Activated CD4-positive, alpha-beta T cell treated with anti-CD3 and anti-CD28 coated beads for 36 hours (primary cell): ENCODE data around the gene ANKRD40CL. TPM values are rescaled to one million over a fixed set of nuclear protein-coding genes. Genes with fewer than 3 reads are reported as not detected.
"Not testable (repeated sequence)": the region's sequence is repeated elsewhere in the genome, so short reads cannot be mapped to it uniquely, and the experiment has no call there.

Experiments
- ATAC-seq: fragments of 200-7000 bp; cut with Tn5 transposase; one replicate; pipeline ENCODE4 v1.10.0; 2021; ENCODE audit warnings: mild to moderate bottlenecking, moderate library complexity
- CTCF ChIA-PET: fragments of 350-600 bp; sonication (Branson Sonifier 250); formaldehyde crosslinking; loops from one replicate; lab custom pipeline; 2021; ENCODE audit warnings: antibody characterized with exemption; lab: Charles Lee
- POLR2A ChIA-PET: fragments of 350-600 bp; sonication (Branson Sonifier 250); formaldehyde crosslinking; loops from one replicate; lab custom pipeline; 2021; ENCODE audit warnings: antibody characterized with exemption, inconsistent platforms; lab: Charles Lee
- DNase-seq: peaks from one replicate; pipeline ENCODE4 v3.0.0-alpha.2; 2020
- H3K27ac Mint-ChIP-seq: one replicate; pipeline ENCODE4 v1.8.0; 2021; ENCODE audit warnings: mixed read lengths
- H3K27me3 Mint-ChIP-seq: one replicate; pipeline ENCODE4 v1.8.0; 2021; ENCODE audit warnings: mixed read lengths
- H3K36me3 Mint-ChIP-seq: one replicate; pipeline ENCODE4 v1.8.0; 2021; ENCODE audit warnings: low read depth, mixed read lengths
- H3K4me1 Mint-ChIP-seq: one replicate; pipeline ENCODE4 v1.8.0; 2021; ENCODE audit warnings: mixed read lengths
- H3K4me3 Mint-ChIP-seq: one replicate; pipeline ENCODE4 v1.8.0; 2021; ENCODE audit warnings: mild to moderate bottlenecking, moderate library complexity, mixed read lengths
- H3K9me3 Mint-ChIP-seq: one replicate; pipeline ENCODE4 v1.8.0; 2021; ENCODE audit warnings: low read depth, mixed read lengths
- intact Hi-C, 2 experiments: fragments of 100-400 bp; cut with DNase I in 1 of 2; cut with micrococcal nuclease in 1 of 2; formaldehyde crosslinking; loops; one replicate each; pipeline versions ENCODE4 v1.14.2 to v1.15.1; 2022 to 2024; cut with DNase I, micrococcal nuclease
- total RNA-seq, 2 experiments: library from RNA; stranded (reverse); gene quantifications; one replicate each; pipeline ENCODE4 v1.2.3, GENCODE V29; 2021

The ANKRD40CL gene, protein sequence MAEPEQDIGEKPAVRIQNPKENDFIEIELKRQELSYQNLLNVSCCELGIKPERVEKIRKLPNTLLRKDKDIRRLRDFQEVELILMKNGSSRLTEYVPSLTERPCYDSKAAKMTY
- not detected for total RNA-seq

DNA sequence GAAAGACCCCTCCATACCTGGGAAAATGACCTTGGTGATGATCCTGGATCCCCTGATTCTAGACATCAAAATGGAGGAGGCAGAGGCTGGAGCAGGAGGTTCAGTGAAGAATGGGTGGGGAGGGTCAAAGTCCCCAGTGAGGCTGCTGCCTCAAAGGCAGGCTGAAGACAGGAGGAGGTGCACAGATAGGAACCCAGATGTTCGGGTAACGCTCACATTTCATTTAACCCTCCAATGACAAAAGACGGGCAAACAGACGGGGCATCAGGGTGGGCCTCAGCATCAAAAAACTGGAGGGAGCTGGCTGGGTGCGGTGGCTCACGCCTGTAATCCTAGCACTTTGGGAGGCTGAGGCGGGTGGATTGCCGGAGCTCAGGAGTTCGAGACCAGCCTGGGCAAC is at the start of gene ANKRD40CL:
ANKRD40CL (minus strand) TSS at position 73 of the 400 bp plus-strand sequence. CDS start 605 bp downstream, outside the sequence.
- CTCF ChIA-PET = interaction anchor here (0.7 kb wide), 1 partner anchor 293 kb away, joined by 3 read pairs; no protein-coding TSS in a partner anchor
- no peak for DNase-seq
- Mint-ChIP-seq H3K9me3 (no peaks in the 10 kb centered on the region), H3K27me3 (peaks cover 3% of the 10 kb centered on the region), H3K4me3 (no peak within 1 kb of the TSS), H3K27ac (no peak within 1 kb of the TSS), H3K4me1 (peaks cover 14% of the 10 kb centered on the region), H3K36me3 (no peaks in the 10 kb centered on the region)
- POLR2A ChIA-PET = no interaction called here
- intact Hi-C loops = no loop called here
- no peak for ATAC-seq

DNA sequence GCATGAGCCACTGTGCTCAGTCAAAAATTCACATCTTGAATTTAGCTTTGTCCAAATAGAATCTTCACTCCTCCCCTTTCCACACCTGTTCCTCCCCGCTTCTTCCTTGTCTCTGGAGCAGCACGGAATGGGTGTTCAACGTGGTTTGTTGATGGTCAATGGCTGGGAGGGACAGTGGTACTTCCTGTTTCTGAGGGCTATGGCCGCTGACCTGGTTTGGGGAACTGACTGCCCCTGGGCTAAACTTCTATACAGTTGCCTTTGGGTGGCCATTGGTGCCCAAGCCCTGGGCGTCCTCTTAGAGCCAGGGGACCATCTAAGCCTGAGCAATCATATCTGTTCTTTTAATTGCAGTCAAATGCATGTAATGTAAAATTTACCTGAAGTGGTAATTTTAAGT is 49.0 kb upstream of the ANKRD40CL start:
- Mint-ChIP-seq H3K27ac (no peak overlapping the region), H3K4me1 (no peaks in the 10 kb centered on the region), H3K4me3 (no peak overlapping the region), H3K27me3 (peaks cover 10% of the 10 kb centered on the region), H3K36me3 (no peaks in the 10 kb centered on the region), H3K9me3 (no peaks in the 10 kb centered on the region)
- ChIA-PET CTCF (interaction anchor here (0.7 to 1.6 kb wide), 9 partner anchors 9 to 149 kb away, joined by 3 to 9 read pairs (median 5); no protein-coding TSS in a partner anchor), POLR2A (no interaction called here)
- DNase-seq (no peak), ATAC-seq (no peak)
- intact Hi-C loops = no loop called here

DNA sequence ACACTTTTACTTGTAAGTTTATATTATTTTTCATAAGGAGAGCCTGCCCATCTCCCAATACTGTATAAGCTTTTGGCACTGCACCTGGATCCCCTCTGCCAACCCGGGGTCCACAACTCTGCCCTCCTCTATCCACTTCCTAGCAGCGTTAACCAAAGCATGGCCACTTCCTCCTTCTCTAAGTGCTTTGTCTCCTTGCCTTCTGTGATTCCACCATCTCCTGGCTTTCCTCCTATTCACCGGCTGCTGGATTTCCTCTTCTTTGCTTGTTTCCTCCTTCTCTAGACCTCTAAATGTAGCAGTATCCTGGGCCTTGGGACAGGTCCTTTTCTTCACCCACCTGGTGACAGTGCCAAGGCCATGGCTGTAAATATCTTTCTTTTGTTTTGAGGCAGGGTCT is 48.1 kb upstream of the ANKRD40CL start:
- POLR2A ChIA-PET = interaction anchor here (0.6 kb wide), 1 partner anchor 113 kb away, joined by 3 read pairs; no protein-coding TSS in a partner anchor
- Mint-ChIP-seq H3K9me3 (no peaks in the 10 kb centered on the region), H3K4me1 (no peaks in the 10 kb centered on the region), H3K27ac (no peak overlapping the region), H3K27me3 (peaks cover 10% of the 10 kb centered on the region), H3K36me3 (no peaks in the 10 kb centered on the region), H3K4me3 (no peak overlapping the region)
- ATAC-seq = no peak
- CTCF ChIA-PET = interaction anchor here (1.1 to 1.2 kb wide), 3 partner anchors 8 to 33 kb away, joined by 3 to 6 read pairs (median 3); no protein-coding TSS in a partner anchor
- DNase-seq = no peak
- intact Hi-C loops = no loop called here

DNA sequence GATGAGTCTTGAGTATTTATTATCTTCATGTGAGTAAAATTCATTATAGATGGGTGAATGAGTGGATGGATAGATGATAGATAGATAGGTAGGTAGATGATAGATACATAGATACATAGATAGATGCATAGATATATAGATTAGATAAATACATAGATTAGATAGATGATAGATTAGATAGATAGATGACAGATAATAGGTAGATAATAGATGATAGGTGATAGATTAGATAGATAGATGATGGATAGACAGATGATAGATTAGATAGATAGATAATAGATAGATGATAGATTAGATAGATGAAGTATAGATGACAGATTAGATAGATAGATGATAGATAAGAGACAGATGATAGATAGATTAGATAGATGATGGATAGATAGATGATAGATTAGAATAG is 46.3 kb upstream of the ANKRD40CL start:
- Mint-ChIP-seq H3K27ac (no peak overlapping the region), H3K4me1 (no peaks in the 10 kb centered on the region), H3K4me3 (no peak overlapping the region), H3K9me3 (no peaks in the 10 kb centered on the region), H3K27me3 (peaks cover 10% of the 10 kb centered on the region), H3K36me3 (no peaks in the 10 kb centered on the region)
- ChIA-PET POLR2A (no interaction called here), CTCF (interaction anchor here (1.4 to 2.4 kb wide), 2 partner anchors 17 to 31 kb away, joined by 3 to 11 read pairs; no protein-coding TSS in a partner anchor)
- no peak for ATAC-seq
- intact Hi-C loops = no loop called here
- no peak for DNase-seq

DNA sequence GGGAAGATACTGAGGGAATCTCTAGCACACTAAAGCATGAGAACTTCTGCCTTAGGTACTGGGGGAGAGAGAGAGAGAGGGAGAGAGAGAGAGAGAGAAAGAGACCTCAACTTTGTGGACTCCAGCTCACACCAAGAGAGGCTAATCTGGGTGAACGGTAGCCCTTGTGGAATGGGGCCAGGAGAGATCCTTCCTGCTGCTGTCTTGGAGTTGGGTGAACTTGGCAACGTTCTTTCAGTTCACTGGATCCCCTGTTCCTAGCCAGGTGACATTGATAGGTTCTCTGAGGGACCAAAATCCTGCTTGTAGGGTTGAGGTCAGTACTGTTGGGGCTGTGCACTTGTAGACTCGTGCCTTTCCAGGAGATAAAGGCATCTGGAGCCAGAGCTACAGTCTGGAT is 41.6 kb upstream of the ANKRD40CL start:
- no peaks in the 10 kb centered on the region for H3K36me3 Mint-ChIP-seq
- ATAC-seq (no peak), DNase-seq (no peak)
- H3K27ac Mint-ChIP-seq = no peak overlapping the region
- H3K4me1 Mint-ChIP-seq = no peaks in the 10 kb centered on the region
- ChIA-PET POLR2A (no interaction called here), CTCF (interaction anchor here (0.7 kb wide), 2 partner anchors 151 to 904 kb away, joined by 3 read pairs; no protein-coding TSS in a partner anchor)
- no peaks in the 10 kb centered on the region for H3K9me3 Mint-ChIP-seq
- H3K4me3 Mint-ChIP-seq = no peak overlapping the region
- intact Hi-C loops = no loop called here
- no peaks in the 10 kb centered on the region for H3K27me3 Mint-ChIP-seq

DNA sequence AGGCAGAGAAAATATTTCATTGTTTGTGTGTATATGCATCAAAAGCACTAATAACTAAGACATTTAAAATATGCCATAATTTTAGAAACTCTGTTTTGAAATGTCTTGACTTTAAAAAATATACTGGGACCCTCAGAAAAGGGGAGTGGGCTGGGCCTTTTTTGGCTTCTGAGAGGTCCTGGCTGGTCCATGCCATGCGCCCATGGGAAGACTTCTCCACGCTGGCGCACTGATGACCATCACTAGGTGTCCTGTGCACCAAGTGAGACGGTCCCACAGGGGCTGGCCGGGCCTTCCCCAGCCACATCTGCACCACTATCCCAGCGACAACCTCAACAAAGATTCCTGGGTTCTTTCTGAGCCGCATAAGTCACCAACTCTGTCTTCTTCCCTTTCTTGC is 41.1 kb upstream of the ANKRD40CL start:
- Mint-ChIP-seq H3K4me3 (no peak overlapping the region), H3K4me1 (no peaks in the 10 kb centered on the region), H3K36me3 (no peaks in the 10 kb centered on the region), H3K9me3 (no peaks in the 10 kb centered on the region), H3K27ac (no peak overlapping the region), H3K27me3 (no peaks in the 10 kb centered on the region)
- no peak for ATAC-seq
- ChIA-PET POLR2A (no interaction called here), CTCF (interaction anchor here (0.7 to 0.9 kb wide), 3 partner anchors 48 to 904 kb away, joined by 3 read pairs; no protein-coding TSS in a partner anchor)
- no peak for DNase-seq
- intact Hi-C loops = no loop called here

DNA sequence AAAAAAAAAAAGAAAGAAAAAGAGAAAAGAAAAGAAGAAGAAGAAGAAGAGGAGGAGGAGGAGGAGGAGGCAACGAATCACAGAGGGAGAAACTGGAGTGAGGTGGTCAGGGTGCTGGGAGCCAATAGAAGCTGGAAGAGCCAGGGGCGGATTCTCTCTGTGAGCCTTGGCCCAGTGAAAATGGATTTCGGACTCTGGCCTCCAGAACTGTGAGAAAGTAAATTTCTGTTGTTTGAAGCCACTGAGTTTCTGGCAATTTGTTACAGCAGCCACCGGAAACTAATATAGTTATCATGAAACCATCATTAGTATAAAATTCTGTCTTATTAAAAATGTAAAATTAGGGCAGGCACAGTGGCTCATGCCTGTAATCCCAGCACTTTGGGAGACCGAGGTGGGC is 40.4 kb upstream of the ANKRD40CL start:
- Mint-ChIP-seq H3K4me3 (no peak overlapping the region), H3K4me1 (no peaks in the 10 kb centered on the region), H3K27me3 (no peaks in the 10 kb centered on the region), H3K9me3 (no peaks in the 10 kb centered on the region), H3K27ac (no peak overlapping the region), H3K36me3 (no peaks in the 10 kb centered on the region)
- intact Hi-C loops = no loop called here
- no peak for DNase-seq
- ATAC-seq = no peak
- POLR2A ChIA-PET = no interaction called here
- CTCF ChIA-PET = interaction anchor here (0.6 to 0.9 kb wide), 6 partner anchors 8 to 325 kb away, joined by 3 to 4 read pairs (median 3); no protein-coding TSS in a partner anchor

DNA sequence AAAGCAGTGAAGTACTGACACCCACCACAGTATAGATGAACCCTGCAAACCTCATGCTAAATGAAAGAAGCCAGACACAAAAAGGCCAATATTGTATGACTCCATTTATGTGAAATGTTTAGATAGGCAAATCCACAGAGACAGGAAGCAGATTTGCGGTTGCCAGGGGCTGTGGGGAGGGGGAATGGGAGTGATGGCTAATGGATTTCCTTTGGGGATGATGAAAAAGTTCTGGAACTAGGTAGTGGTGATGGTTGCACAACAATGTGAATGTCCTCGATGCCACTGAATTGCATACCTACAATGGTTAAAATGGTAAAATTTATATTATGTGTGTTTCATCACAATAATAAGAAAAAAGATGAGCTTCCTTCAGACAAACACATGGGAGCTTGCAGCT is 39.7 kb upstream of the ANKRD40CL start:
- Mint-ChIP-seq H3K27ac (no peak overlapping the region), H3K4me3 (no peak overlapping the region), H3K27me3 (no peaks in the 10 kb centered on the region), H3K4me1 (no peaks in the 10 kb centered on the region), H3K36me3 (no peaks in the 10 kb centered on the region), H3K9me3 (no peaks in the 10 kb centered on the region)
- intact Hi-C loops = no loop called here
- POLR2A ChIA-PET = no interaction called here
- no peak for ATAC-seq
- CTCF ChIA-PET = interaction anchor here (0.6 to 0.9 kb wide), 6 partner anchors 9 to 324 kb away, joined by 3 to 6 read pairs (median 4); no protein-coding TSS in a partner anchor
- DNase-seq = no peak

DNA sequence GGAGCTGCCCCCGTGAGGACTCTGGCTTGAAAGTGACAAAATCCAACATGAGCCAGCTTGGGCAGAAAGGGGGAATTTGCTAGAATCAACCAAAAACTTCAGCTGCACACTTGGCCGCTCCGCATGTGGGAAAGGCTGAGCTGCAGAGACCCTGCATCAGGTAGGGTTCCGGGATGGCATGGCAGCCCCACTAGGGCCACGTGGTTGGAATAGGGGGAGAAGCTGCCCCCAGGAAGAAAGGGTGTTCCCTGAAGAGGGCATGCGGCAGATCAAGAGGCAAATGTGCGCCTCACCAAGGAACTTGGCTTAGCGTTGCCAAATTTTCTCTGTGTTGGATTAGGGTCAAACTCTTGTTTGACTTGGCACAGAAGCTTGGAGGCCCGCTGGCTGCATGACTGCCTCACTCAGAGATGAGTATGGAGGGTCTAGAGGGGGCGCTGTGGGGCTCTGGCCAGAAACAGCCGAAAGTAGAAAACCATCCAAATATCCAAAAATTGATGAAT is 38.9 kb upstream of the ANKRD40CL start:
- intact Hi-C loops = no loop called here
- Mint-ChIP-seq H3K4me3 (no peak overlapping the region), H3K9me3 (no peaks in the 10 kb centered on the region), H3K27ac (no peak overlapping the region), H3K27me3 (no peaks in the 10 kb centered on the region), H3K36me3 (no peaks in the 10 kb centered on the region), H3K4me1 (no peaks in the 10 kb centered on the region)
- ChIA-PET CTCF (interaction anchor here (0.6 to 1.2 kb wide), 3 partner anchors 12 to 24 kb away, joined by 3 to 6 read pairs (median 4); no protein-coding TSS in a partner anchor), POLR2A (no interaction called here)
- ATAC-seq (no peak), DNase-seq (no peak)

DNA sequence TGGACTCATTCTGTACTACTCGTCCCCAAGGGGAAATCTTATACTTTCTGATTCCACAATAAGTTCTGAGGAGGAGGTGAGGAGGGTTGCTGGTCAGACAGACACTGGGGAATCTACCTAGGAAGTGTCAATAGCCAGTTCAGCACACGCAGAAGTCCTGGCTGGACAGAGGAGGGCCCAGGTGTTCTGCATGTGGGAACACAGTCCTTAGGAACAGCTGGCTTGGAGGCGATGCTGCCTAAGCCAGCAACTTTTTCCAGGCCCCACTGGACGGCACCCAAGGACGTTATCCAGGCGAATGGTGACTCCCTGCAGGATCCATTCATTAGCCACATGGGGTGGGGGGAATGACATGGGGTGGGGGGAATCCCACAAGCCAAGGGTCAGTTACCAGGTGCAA is 38.2 kb upstream of the ANKRD40CL start:
- CTCF ChIA-PET = interaction anchor here (0.7 to 1.2 kb wide), 2 partner anchors 22 to 24 kb away, joined by 3 to 4 read pairs; no protein-coding TSS in a partner anchor
- DNase-seq = no peak
- intact Hi-C loops = no loop called here
- ATAC-seq = no peak
- H3K4me3 Mint-ChIP-seq = no peak overlapping the region
- H3K36me3 Mint-ChIP-seq = no peaks in the 10 kb centered on the region
- no peaks in the 10 kb centered on the region for H3K9me3 Mint-ChIP-seq
- H3K4me1 Mint-ChIP-seq = no peaks in the 10 kb centered on the region
- POLR2A ChIA-PET = interaction anchor here (0.6 kb wide), 1 partner anchor 1521 kb away, joined by 4 read pairs; no protein-coding TSS in a partner anchor
- H3K27me3 Mint-ChIP-seq = no peaks in the 10 kb centered on the region
- H3K27ac Mint-ChIP-seq = no peak overlapping the region

DNA sequence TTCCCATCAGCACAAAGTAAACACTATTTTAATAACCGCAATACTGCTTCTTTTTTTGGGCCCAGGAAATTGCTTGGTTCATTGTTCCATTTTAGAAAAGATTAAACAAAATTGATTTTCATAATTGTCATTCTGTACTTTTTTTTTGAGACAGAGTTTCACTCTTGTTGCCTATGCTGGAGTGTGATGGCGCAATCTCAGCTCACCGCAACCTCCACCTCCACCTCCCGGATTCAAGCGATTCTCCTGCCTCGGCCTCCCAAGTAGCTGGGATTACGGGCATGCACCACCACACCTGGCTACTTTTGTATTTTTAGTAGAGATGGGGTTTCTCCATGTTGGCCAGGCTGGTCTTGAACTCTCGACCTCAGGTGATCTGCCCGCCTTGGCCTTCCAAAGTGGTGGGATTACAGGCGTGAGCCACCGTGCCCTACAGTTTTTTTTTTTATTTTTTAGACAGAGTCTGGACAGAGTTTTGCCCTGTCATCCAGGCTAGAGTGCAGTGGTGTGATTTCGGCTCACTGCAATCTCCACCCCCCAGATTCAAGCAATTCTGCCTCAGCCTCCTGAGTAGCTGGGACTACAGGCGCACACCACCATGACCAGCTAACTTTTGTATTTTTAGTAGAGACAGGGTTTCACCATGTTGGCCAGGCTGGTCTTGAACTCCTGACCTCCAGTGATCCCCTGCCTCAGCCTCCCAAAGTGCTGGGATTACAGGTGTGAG is 37.6 kb upstream of the ANKRD40CL start:
- H3K27me3 Mint-ChIP-seq, H3K4me1 Mint-ChIP-seq, intact Hi-C loops, H3K27ac Mint-ChIP-seq, CTCF ChIA-PET, ATAC-seq, H3K36me3 Mint-ChIP-seq, H3K4me3 Mint-ChIP-seq, H3K9me3 Mint-ChIP-seq, POLR2A ChIA-PET, DNase-seq: not testable (repeated sequence)
